GM10248 (cell line): ENCODE measurements around the gene CALHM1.

Experiments used
- CTCF ChIA-PET: fragments of 300-600 bp; sonication (Branson Sonifier 250); formaldehyde crosslinking; extraction: SDS; loops from one replicate; lab custom pipeline; 2021; ENCODE audit warnings: antibody characterized with exemption; lab: Yijun Ruan, JAX
- POLR2A ChIA-PET: fragments of 350-650 bp; sonication (Branson Sonifier 250); formaldehyde crosslinking; extraction: SDS; loops from one replicate; lab custom pipeline; 2020; ENCODE audit warnings: antibody characterized with exemption; lab: Yijun Ruan, JAX
- DNase-seq: peaks from one replicate; pipeline ENCODE4 v3.0.0; 2012; ENCODE audit errors: extremely low spot score
- CTCF ChIP-seq: IDR thresholded peaks from 2 replicates; pipeline ENCODE4 v1.5.1; 2012; ENCODE audit warnings: mild to moderate bottlenecking, low read depth; ENCODE audit errors: extremely low read depth, missing control alignments, control extremely low read depth

CALHM1 gene

GRCh38 chr10:103441611-103442010 lies 17.1 kb downstream of the CALHM1 start:
- no peak for DNase-seq
- no peak for TF ChIP-seq CTCF
- POLR2A ChIA-PET: no interaction called here
- CTCF ChIA-PET: interaction anchor here (1.1 to 1.8 kb wide), 2 partner anchors 25 to 45 kb away, joined by 5 read pairs; no protein-coding TSS in a partner anchor

GRCh38 chr10:103441206-103441605 lies 17.5 kb downstream of the CALHM1 start:
- TF ChIP-seq CTCF: no peak
- CTCF ChIA-PET: interaction anchor here (1.8 kb wide), 1 partner anchor 25 kb away, joined by 5 read pairs; no protein-coding TSS in a partner anchor
- POLR2A ChIA-PET: no interaction called here

GRCh38 chr10:103440416-103440815 lies 18.3 kb downstream of the CALHM1 start:
- CTCF ChIA-PET: no interaction called here
- no peak for TF ChIP-seq CTCF
- POLR2A ChIA-PET: no interaction called here
- DNase-seq: no peak

More at GRCh38 chr10:103441206-103441605, 17.5 kb downstream of the CALHM1 start:
- DNase-seq: no peak

- POLR2A ChIA-PET: no interaction called here
- TF ChIP-seq CTCF: no peak
- CTCF ChIA-PET: interaction anchor here (1.1 kb wide), 1 partner anchor 41 kb away, joined by 3 read pairs; no protein-coding TSS in a partner anchor
- no peak for DNase-seq
Measured at GRCh38 chr10:103439776-103440175, 18.9 kb downstream of the CALHM1 start.

GRCh38 chr10:103433858-103434257 lies 24.8 kb downstream of the CALHM1 start:
- no peak for DNase-seq
- CTCF ChIA-PET: interaction anchor here (1.1 to 1.4 kb wide), 4 partner anchors 16 to 348 kb away, joined by 3 to 4 read pairs (median 3); no protein-coding TSS in a partner anchor
- POLR2A ChIA-PET: no interaction called here
- TF ChIP-seq CTCF: no peak

GRCh38 chr10:103431902-103432301 lies 26.8 kb downstream of the CALHM1 start:
- CTCF ChIA-PET: interaction anchor here (1.0 kb wide), 1 partner anchor 38 kb away, joined by 3 read pairs; no protein-coding TSS in a partner anchor
- POLR2A ChIA-PET: no interaction called here
- no peak for TF ChIP-seq CTCF

More at GRCh38 chr10:103431902-103432301, 26.8 kb downstream of the CALHM1 start:
- no peak for DNase-seq
